Smooth muscle cell (in vitro differentiated cells): ENCODE data around the gene ZNF398. TPM values are rescaled to one million over a fixed set of nuclear protein-coding genes. Genes with fewer than 3 reads are reported as not detected.

Experiments
- DNase-seq: peaks from one replicate; lab custom pipeline; 2025; ENCODE audit not compliant: unreplicated experiment; lab: John Stamatoyannopoulos, UW
- H2AFZ ChIP-seq: fragments of 200-600 bp; sonication (generic); 2 replicates; pipeline ENCODE4 v1.6.0; 2016; ENCODE audit warnings: antibody characterized with exemption, low read depth, mild to moderate bottlenecking
- H3F3A ChIP-seq: fragments of 200-600 bp; sonication (generic); 2 replicates; pipeline ENCODE4 v1.6.0; 2017; ENCODE audit warnings: antibody characterized with exemption, low read depth
- H3K27ac ChIP-seq: fragments of 200-600 bp; sonication (generic); 2 replicates; pipeline ENCODE4 v1.5.1; 2016; ENCODE audit warnings: low read depth, mild to moderate bottlenecking
- H3K27me3 ChIP-seq: fragments of 200-600 bp; sonication (generic); 2 replicates; pipeline ENCODE4 v1.6.1; 2016; ENCODE audit warnings: low read depth, mild to moderate bottlenecking
- H3K36me3 ChIP-seq: fragments of 200-600 bp; sonication (generic); 2 replicates; pipeline ENCODE4 v1.5.1; 2016; ENCODE audit warnings: low read depth
- H3K4me1 ChIP-seq: fragments of 200-600 bp; sonication (generic); 2 replicates; pipeline ENCODE4 v1.5.1; 2016; ENCODE audit warnings: low read depth
- H3K4me2 ChIP-seq: fragments of 200-600 bp; sonication (generic); 2 replicates; pipeline ENCODE4 v1.6.0; 2016; ENCODE audit warnings: mild to moderate bottlenecking
- H3K4me3 ChIP-seq: fragments of 200-600 bp; sonication (generic); 2 replicates; pipeline ENCODE4 v1.5.1; 2016; ENCODE audit warnings: mild to moderate bottlenecking
- H3K79me2 ChIP-seq: fragments of 200-600 bp; sonication (generic); 2 replicates; pipeline ENCODE4 v1.6.0; 2016; ENCODE audit warnings: low read depth, mild to moderate bottlenecking
- H3K9ac ChIP-seq: fragments of 200-600 bp; sonication (generic); 2 replicates; pipeline ENCODE4 v1.6.0; 2016; ENCODE audit warnings: low read depth
- H3K9me3 ChIP-seq: fragments of 200-600 bp; sonication (generic); replicated peaks from 2 replicates; pipeline ENCODE4 v1.5.1; 2016; ENCODE audit warnings: low read depth
- H4K20me1 ChIP-seq: fragments of 200-600 bp; sonication (generic); 2 replicates; pipeline ENCODE4 v1.6.0; 2016; ENCODE audit warnings: low read depth
- WGBS: methylation state at CpG from one replicate; pipeline ENCODE4 v1.1.7; 2016; ENCODE audit warnings: low lambda C conversion rate; 5-methylcytosine and 5-hydroxymethylcytosine counted together
- polyA plus RNA-seq: library from polyadenylated mRNA; unstranded; fragments of >200 nt; fragmentation: Nextera tagmentation; extraction: Ambion mirVana; gene quantifications from 2 replicates; pipeline ENCODE4 v1.2.1, GENCODE V29; 2016
- total RNA-seq: library from RNA; depleted of rRNA; stranded (reverse); fragments of >200 nt; gene quantifications from 2 replicates; pipeline ENCODE4 v1.2.3, GENCODE V29; 2014
- TF ChIP-seq, protein P1 (sequence below): fragments of 200-600 bp; sonication (generic); IDR thresholded peaks from 2 replicates; pipeline ENCODE4 v1.5.1; 2017; ENCODE audit warnings: borderline replicate concordance, mild to moderate bottlenecking, antibody characterized with exemption; ENCODE audit not compliant: insufficient read depth, poor library complexity, severe bottlenecking

The ZNF398 gene
- total and polyA plus RNA-seq, 2 experiments from 2014 or later = 9.0 to 15.1 TPM

DNA sequence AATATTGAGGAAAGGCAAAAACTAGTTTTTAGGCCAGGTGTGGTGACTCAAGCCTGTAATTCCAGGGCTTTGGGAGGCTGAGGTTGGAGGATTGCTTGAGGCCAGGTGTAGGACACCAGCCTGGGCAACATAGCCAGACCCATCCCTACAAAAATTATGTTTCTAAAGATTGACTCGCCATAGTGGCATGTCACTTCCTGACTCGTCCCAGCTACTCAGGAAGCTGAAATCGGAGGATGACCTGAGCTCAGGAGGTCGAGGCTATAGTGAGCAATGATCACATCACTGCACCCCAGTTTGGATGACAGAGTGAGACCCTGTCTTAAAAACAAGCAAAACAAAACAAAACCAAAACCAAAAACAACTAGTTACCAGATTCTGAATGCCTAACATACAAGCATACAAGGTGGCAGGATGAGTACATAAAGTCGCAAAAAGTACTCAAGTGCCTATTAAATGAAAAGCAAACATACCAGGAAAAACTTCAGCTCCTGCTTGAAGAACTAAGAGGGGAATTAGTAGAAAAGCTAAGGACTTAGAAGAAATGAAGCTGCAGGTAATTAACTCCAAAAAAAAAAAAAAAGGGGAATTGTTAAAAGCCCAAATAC, 14.1 kb downstream of the ZNF398 start:
- H3K27ac ChIP-seq = no peak overlapping the region
- H3K9me3 ChIP-seq = no peaks in the 10 kb centered on the region
- peaks cover 10% of the 10 kb centered on the region for H3K36me3 ChIP-seq
- no peak overlapping the region for H3K9ac ChIP-seq
- no peak overlapping the region for H2AFZ ChIP-seq
- H4K20me1 ChIP-seq = peaks cover 48% of the 10 kb centered on the region
- H3K4me3 ChIP-seq = no peak overlapping the region
- TF ChIP-seq, protein P1, sequence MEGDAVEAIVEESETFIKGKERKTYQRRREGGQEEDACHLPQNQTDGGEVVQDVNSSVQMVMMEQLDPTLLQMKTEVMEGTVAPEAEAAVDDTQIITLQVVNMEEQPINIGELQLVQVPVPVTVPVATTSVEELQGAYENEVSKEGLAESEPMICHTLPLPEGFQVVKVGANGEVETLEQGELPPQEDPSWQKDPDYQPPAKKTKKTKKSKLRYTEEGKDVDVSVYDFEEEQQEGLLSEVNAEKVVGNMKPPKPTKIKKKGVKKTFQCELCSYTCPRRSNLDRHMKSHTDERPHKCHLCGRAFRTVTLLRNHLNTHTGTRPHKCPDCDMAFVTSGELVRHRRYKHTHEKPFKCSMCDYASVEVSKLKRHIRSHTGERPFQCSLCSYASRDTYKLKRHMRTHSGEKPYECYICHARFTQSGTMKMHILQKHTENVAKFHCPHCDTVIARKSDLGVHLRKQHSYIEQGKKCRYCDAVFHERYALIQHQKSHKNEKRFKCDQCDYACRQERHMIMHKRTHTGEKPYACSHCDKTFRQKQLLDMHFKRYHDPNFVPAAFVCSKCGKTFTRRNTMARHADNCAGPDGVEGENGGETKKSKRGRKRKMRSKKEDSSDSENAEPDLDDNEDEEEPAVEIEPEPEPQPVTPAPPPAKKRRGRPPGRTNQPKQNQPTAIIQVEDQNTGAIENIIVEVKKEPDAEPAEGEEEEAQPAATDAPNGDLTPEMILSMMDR = no peak
- 70% methylated on average over 5 of the region's 5 CpGs for WGBS
- no peaks in the 10 kb centered on the region for H3K27me3 ChIP-seq
- H3K4me1 ChIP-seq = no peaks in the 10 kb centered on the region
- H3K79me2 ChIP-seq = peaks cover 38% of the 10 kb centered on the region
- no peaks in the 10 kb centered on the region for H3F3A ChIP-seq
- no peak overlapping the region for H3K4me2 ChIP-seq
- no peak for DNase-seq

DNA sequence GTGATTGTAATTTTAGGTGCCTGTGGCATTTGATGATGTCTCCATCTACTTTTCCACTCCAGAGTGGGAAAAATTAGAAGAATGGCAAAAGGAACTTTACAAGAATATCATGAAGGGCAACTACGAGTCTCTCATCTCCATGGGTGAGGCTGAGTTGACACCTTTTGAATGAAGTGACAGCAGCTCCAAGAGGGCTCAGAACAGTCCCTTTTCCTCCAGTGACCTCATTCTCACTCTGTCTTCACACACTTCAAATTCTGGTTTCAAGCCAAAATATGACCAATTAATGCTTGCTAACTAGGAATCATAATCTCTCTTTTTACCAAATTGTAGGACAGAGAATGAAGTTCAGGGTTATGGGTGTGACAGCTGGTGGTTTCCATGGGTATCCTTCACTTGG, 18.9 kb downstream of the ZNF398 start:
- Histone ChIP-seq H3K27ac (no peak overlapping the region), H3K27me3 (no peaks in the 10 kb centered on the region), H3K4me2 (no peak overlapping the region), H3F3A (no peaks in the 10 kb centered on the region), H4K20me1 (peaks cover 11% of the 10 kb centered on the region), H3K36me3 (peaks cover 25% of the 10 kb centered on the region), H3K79me2 (peaks cover 21% of the 10 kb centered on the region), H3K9me3 (no peaks in the 10 kb centered on the region), H2AFZ (no peak overlapping the region), H3K9ac (no peak overlapping the region), H3K4me1 (no peaks in the 10 kb centered on the region), H3K4me3 (no peak overlapping the region)
- WGBS = 95% methylated on average over 1 of the region's 1 CpG
- TF ChIP-seq, protein P1 = no peak
- DNase-seq = no peak

DNA sequence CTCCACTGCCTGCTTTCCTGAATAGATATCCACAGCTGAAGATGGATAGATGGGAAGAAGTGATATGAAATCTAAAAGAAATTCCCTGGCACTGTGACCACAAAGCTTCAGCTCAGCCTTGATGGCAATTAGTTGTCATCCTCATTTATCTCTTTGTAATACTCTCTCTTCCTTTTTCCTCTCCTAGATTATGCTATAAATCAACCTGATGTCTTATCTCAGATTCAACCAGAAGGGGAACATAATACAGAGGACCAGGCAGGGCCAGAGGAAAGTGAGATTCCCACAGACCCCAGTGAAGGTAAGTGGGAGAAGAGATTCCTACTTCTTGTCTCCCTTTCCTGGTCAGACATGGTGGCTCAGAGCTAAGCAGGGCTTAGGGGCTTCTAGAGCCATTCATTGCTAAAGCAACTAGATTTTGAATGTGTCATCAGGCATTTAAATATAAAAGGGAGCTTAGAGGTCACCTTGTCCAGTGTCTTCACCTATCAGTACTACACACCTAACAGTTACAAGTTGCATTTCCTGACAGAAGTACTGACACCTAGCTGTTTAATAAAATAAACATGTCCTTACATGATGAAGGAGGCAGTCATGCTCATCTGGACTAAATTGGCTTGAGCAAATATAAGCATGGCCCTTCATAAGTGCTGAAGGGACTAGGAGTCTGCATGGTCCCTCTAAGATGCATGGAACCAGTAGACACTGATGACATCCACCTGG, 19.5 kb downstream of the ZNF398 start:
- H3K79me2 ChIP-seq = peaks cover 18% of the 10 kb centered on the region
- H3K9me3 ChIP-seq = no peaks in the 10 kb centered on the region
- DNase-seq = no peak
- H3K36me3 ChIP-seq = peaks cover 25% of the 10 kb centered on the region
- no peak overlapping the region for H2AFZ ChIP-seq
- no peak overlapping the region for H3K27ac ChIP-seq
- H3K9ac ChIP-seq = no peak overlapping the region
- TF ChIP-seq, protein P1 = no peak
- no peak overlapping the region for H3K4me3 ChIP-seq
- peaks cover 6% of the 10 kb centered on the region for H4K20me1 ChIP-seq
- H3K4me2 ChIP-seq = no peak overlapping the region
- no peaks in the 10 kb centered on the region for H3K4me1 ChIP-seq
- no peaks in the 10 kb centered on the region for H3F3A ChIP-seq
- no peaks in the 10 kb centered on the region for H3K27me3 ChIP-seq
